Endothelial cell of umbilical vein (primary cell): ENCODE data around the gene TMEM130. TPM values are rescaled to one million over a fixed set of nuclear protein-coding genes. Genes with fewer than 3 reads are reported as not detected.

Experiments used
- BruUV-seq: library from RNA; stranded (reverse); fragments of 400-500 nt; replicated peaks from 2 replicates; lab custom pipeline; 2021; lab: Mats Ljungman, UMichigan
- CTCF ChIA-PET: fragments of 300-600, 350-600 bp; sonication (Branson Sonifier 250); formaldehyde crosslinking; loops from one replicate; lab custom pipeline; 2021; ENCODE audit warnings: antibody characterized with exemption, inconsistent platforms; lab: Charles Lee
- POLR2A ChIA-PET: fragments of 300-600, 350-600 bp; sonication (Branson Sonifier 250); formaldehyde crosslinking; loops from one replicate; lab custom pipeline; 2021; ENCODE audit warnings: antibody characterized with exemption, inconsistent platforms; lab: Charles Lee
- DNase-seq: peaks from one replicate; pipeline ENCODE4 v3.0.0-alpha.2; 2011; ENCODE audit warnings: low read depth, low spot score
- FAIRE-seq: peaks from 2 replicates; lab custom pipeline; 2011; peaks lifted over from hg19 to GRCh38; lab: Jason Lieb, UNC
- H2AFZ ChIP-seq: 2 replicates; pipeline ENCODE4 v1.6.0; 2012; ENCODE audit warnings: low read depth, low read length, control low read depth, inconsistent platforms
- H3K27ac ChIP-seq: 2 replicates; pipeline ENCODE4 v1.5.1; 2011; ENCODE audit warnings: low read depth, mild to moderate bottlenecking, control low read depth, low read length, moderate library complexity; ENCODE audit not compliant: insufficient read depth
- H3K27me3 ChIP-seq, 2 experiments: 2 replicates each; pipeline versions ENCODE4 v1.6.0 to v1.6.1; 2011; ENCODE audit warnings: low read length in 2 of 2, mixed read lengths in 1 of 2; ENCODE audit not compliant: control insufficient read depth in 2 of 2, insufficient read depth in 2 of 2
- H3K36me3 ChIP-seq, 2 experiments: 2 replicates in 1 of 2; 3 replicates in 1 of 2; pipeline ENCODE4 v1.5.1; 2011; ENCODE audit warnings: low read length in 2 of 2, mild to moderate bottlenecking in 1 of 2, moderate library complexity in 1 of 2; ENCODE audit not compliant: control insufficient read depth in 2 of 2, insufficient read depth in 2 of 2; ENCODE audit errors: extremely low read depth in 1 of 2
- H3K4me1 ChIP-seq: 3 replicates; pipeline ENCODE4 v1.5.1; 2011; ENCODE audit warnings: mild to moderate bottlenecking, low read length; ENCODE audit not compliant: control insufficient read depth, insufficient read depth; ENCODE audit errors: extremely low read depth
- H3K4me2 ChIP-seq: 2 replicates; pipeline ENCODE4 v1.6.1; 2011; ENCODE audit warnings: low read length, control low read depth, mixed read lengths; ENCODE audit not compliant: insufficient read depth
- H3K4me3 ChIP-seq, 3 experiments: fragments of 200-600 bp in 1 of 3; sonication (generic), shearing (Covaris generic) in 1 of 3; replicated peaks in 1 of 3; 2 replicates each; pipeline ENCODE4 v1.5.1; 2011 to 2016; ENCODE audit warnings: control low read depth in 3 of 3, low read length in 3 of 3, mild to moderate bottlenecking in 2 of 3, inconsistent platforms in 1 of 3, low read depth in 1 of 3, moderate library complexity in 1 of 3; ENCODE audit not compliant: insufficient read depth in 1 of 3
- H3K79me2 ChIP-seq: 2 replicates; pipeline ENCODE4 v1.6.0; 2012; ENCODE audit warnings: low read length, inconsistent platforms; ENCODE audit not compliant: control insufficient read depth, insufficient read depth
- H3K9ac ChIP-seq: replicated peaks from 2 replicates; pipeline ENCODE3; 2011; ENCODE audit warnings: low read length, control low read depth; ENCODE audit not compliant: insufficient read depth; ENCODE audit errors: extremely low read depth
- H3K9me1 ChIP-seq: replicated peaks from 3 replicates; pipeline ENCODE4 v1.6.0; 2011; ENCODE audit warnings: mild to moderate bottlenecking, low read length; ENCODE audit not compliant: control insufficient read depth, insufficient read depth; ENCODE audit errors: extremely low read depth
- H3K9me3 ChIP-seq: replicated peaks from 2 replicates; pipeline ENCODE4 v1.5.1; 2012; ENCODE audit warnings: low read length, inconsistent platforms; ENCODE audit not compliant: control insufficient read depth, insufficient read depth
- H4K20me1 ChIP-seq: replicated peaks from 2 replicates; pipeline ENCODE3; 2011; ENCODE audit warnings: mild to moderate bottlenecking, low read length; ENCODE audit not compliant: control insufficient read depth, insufficient read depth; ENCODE audit errors: extremely low read depth
- CTCF ChIP-seq, 2 donors: IDR thresholded peaks; 1 replicate in 1 of 2; 2 replicates in 1 of 2; pipeline ENCODE4 v1.5.1; 2011; ENCODE audit warnings: low read length in 2 of 2, mild to moderate bottlenecking in 2 of 2, moderate library complexity in 2 of 2, control low read depth in 1 of 2, inconsistent platforms in 1 of 2, low read depth in 1 of 2; ENCODE audit not compliant: insufficient read depth in 1 of 2; ENCODE audit errors: extremely low read depth in 1 of 2
- EZH2 ChIP-seq: IDR thresholded peaks from 2 replicates; pipeline ENCODE4 v1.6.1; 2012; ENCODE audit warnings: borderline replicate concordance, low read depth, mild to moderate bottlenecking, moderate library complexity, low read length, inconsistent platforms; ENCODE audit not compliant: severe bottlenecking
- FOS ChIP-seq: IDR thresholded peaks from 2 replicates; pipeline ENCODE4 v1.6.1; 2011; ENCODE audit warnings: mild to moderate bottlenecking, low read length, moderate library complexity, borderline replicate concordance; ENCODE audit not compliant: insufficient read depth
- GATA2 ChIP-seq: IDR thresholded peaks from 2 replicates; pipeline ENCODE4 v1.7.0; 2011; ENCODE audit warnings: low read depth, mild to moderate bottlenecking, moderate library complexity, mixed read lengths, low read length; ENCODE audit not compliant: insufficient read length, insufficient read depth
- JUN ChIP-seq: IDR thresholded peaks from 2 replicates; pipeline ENCODE4 v1.6.1; 2011; ENCODE audit warnings: borderline replicate concordance, low read depth; ENCODE audit not compliant: insufficient read length, insufficient read depth
- MYC ChIP-seq: IDR thresholded peaks from one replicate; pipeline ENCODE4 v1.6.1; 2011; ENCODE audit warnings: mild to moderate bottlenecking, low read depth, low read length
- POLR2A ChIP-seq: IDR thresholded peaks from 2 replicates; pipeline ENCODE4 v1.6.1; 2012; ENCODE audit warnings: low read depth, mild to moderate bottlenecking, control low read depth, low read length
- POLR2AphosphoS5 ChIP-seq: IDR thresholded peaks from 2 replicates; pipeline ENCODE4 v1.6.1; 2012; ENCODE audit warnings: low read depth, mild to moderate bottlenecking, control low read depth, low read length, moderate library complexity; ENCODE audit not compliant: insufficient read depth
- dilution Hi-C: fragments of 300-500 bp; cut with MboI; formaldehyde crosslinking; loops from one replicate; pipeline ENCODE4 v1.15.0; 2019; ENCODE audit warnings: low sequenced_read_pairs; ENCODE audit not compliant: extremely low pct_ligation_motif_present
- intact Hi-C: fragments of 100-400 bp; cut with micrococcal nuclease; formaldehyde crosslinking; loops from one replicate; pipeline ENCODE4 v1.10.0; 2022
- polyA plus RNA-seq, 4 experiments: library from polyadenylated mRNA; depleted of rRNA in 3 of 4; stranded (reverse) in 3 of 4; unstranded in 1 of 4; fragments of >200 nt; gene quantifications; 2 replicates each; pipeline versions ENCODE4 v1.2.1 to v1.2.3, GENCODE V29; 2011 to 2012; ENCODE audit warnings: missing spikeins in 1 of 4
- total RNA-seq: library from RNA; stranded (reverse); gene quantifications from 2 replicates; pipeline ENCODE4 v1.2.3, GENCODE V29; 2021
- TF ChIP-seq, protein P1 (sequence below): IDR thresholded peaks from 2 replicates; pipeline ENCODE4 v1.6.1; 2011; ENCODE audit not compliant: insufficient read depth, insufficient read length

The TMEM130 gene
- total and polyA plus RNA-seq, 2 donors (not counting 3 experiments of a cell fraction or from before 2014, with no cell fraction given), result not detected

DNA sequence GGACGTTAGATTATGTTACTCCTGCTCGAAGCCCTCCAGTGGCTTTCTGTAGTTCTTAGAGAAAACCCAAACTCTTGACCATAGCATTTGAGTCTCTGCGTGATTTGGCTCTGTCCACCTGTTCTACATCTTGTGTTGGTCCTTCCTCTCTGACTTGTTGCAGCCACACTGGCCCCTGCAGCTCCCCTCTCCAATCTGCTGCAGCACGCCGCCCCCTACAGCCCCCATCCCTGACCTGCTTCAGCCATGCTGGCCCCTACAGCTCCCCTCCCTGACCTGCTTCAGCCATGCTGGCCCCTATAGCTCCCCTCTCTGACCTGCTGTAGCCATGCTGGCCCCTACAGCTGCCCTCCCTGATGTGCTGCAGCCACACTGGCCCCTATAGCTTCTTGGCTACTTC is 37.8 kb upstream of the TMEM130 start:
- Histone ChIP-seq H3K4me1 (no peaks in the 10 kb centered on the region), H4K20me1 (peaks cover 2% of the 10 kb centered on the region), H3K9me3 (no peaks in the 10 kb centered on the region), H3K36me3 (peaks cover 26 to 45% of the 10 kb centered on the region in 2 experiments), H3K79me2 (no peaks in the 10 kb centered on the region), H3K27ac (no peak overlapping the region), H3K27me3 (no peaks in the 10 kb centered on the region), H3K9ac (no peak overlapping the region), H3K9me1 (no peaks in the 10 kb centered on the region), H3K4me3 (no peak overlapping the region), H2AFZ (no peak overlapping the region), H3K4me2 (no peak overlapping the region)
- ChIA-PET CTCF (interaction anchor here (0.7 kb wide), 1 partner anchor 443 kb away, joined by 3 read pairs; no protein-coding TSS in a partner anchor), POLR2A (interaction anchor here (0.7 kb wide), 1 partner anchor 430 kb away, joined by 3 read pairs; no protein-coding TSS in a partner anchor)
- DNase-seq (no peak), FAIRE-seq (no peak)
- TF ChIP-seq FOS (no peak), CTCF (IDR thresholded peaks at IDR 0.05; ENCODE audit: extremely low read depth in 1 of 2, insufficient read depth in 1 of 2, low read depth in 1 of 2, low read length in 2 of 2) (no peak), POLR2A (no peak), JUN (no peak), POLR2AphosphoS5 (no peak), MYC (no peak), EZH2 (no peak), GATA2 (no peak)
- TF ChIP-seq, protein P1, sequence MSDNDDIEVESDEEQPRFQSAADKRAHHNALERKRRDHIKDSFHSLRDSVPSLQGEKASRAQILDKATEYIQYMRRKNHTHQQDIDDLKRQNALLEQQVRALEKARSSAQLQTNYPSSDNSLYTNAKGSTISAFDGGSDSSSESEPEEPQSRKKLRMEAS, result no peak
- BruUV-seq, result no TSS peak
- dilution Hi-C loops, result no loop called here
- intact Hi-C loops, result no loop called here
